CD4-positive, alpha-beta T cell (primary cell): ENCODE results near the gene DIP2C. TPM values are rescaled to one million over a fixed set of nuclear protein-coding genes. Genes with fewer than 3 reads are reported as not detected.
"Not testable (repeated sequence)": the region's sequence is repeated elsewhere in the genome, so short reads cannot be mapped to it uniquely, and the experiment has no call there.

Experiments
- ATAC-seq: fragments of 200-7000 bp; cut with Tn5 transposase; one replicate; pipeline ENCODE4 v1.10.0; 2022; ENCODE audit warnings: mild to moderate bottlenecking; ENCODE audit not compliant: poor library complexity
- CTCF ChIA-PET: fragments of 350-600 bp; sonication (Branson Sonifier 250); formaldehyde crosslinking; loops from one replicate; lab custom pipeline; 2021; ENCODE audit warnings: antibody characterized with exemption, inconsistent platforms; lab: Charles Lee
- POLR2A ChIA-PET: fragments of 350-600 bp; sonication (Branson Sonifier 250); formaldehyde crosslinking; loops from one replicate; lab custom pipeline; 2021; ENCODE audit warnings: antibody characterized with exemption, inconsistent platforms; lab: Charles Lee
- DNase-seq, 14 experiments: peaks; one replicate each; pipeline ENCODE4 v3.0.0-alpha.2; 2013 to 2020; ENCODE audit warnings: mixed read lengths in 2 of 14
- H3K27ac ChIP-seq, 2 donors: one replicate each; pipeline versions ENCODE4 v1.5.1 to v1.7.0; 2013; ENCODE audit warnings: low read length in 2 of 2, low read depth in 1 of 2, mild to moderate bottlenecking in 1 of 2
- H3K27me3 ChIP-seq, 2 experiments: 1 replicate in 1 of 2; 2 replicates in 1 of 2; pipeline versions ENCODE4 v1.6.1 to v1.7.0; 2013; ENCODE audit warnings: low read length in 2 of 2, control low read depth in 1 of 2, mild to moderate bottlenecking in 1 of 2, moderate library complexity in 1 of 2; ENCODE audit not compliant: insufficient read depth in 2 of 2, control insufficient read depth in 1 of 2
- H3K36me3 ChIP-seq: one replicate; pipeline ENCODE4 v1.6.1; 2013; ENCODE audit warnings: low read length, control low read depth; ENCODE audit not compliant: insufficient read depth
- H3K4me1 ChIP-seq: one replicate; pipeline ENCODE4 v1.6.1; 2013; ENCODE audit warnings: low read length, control low read depth; ENCODE audit not compliant: insufficient read depth
- H3K4me3 ChIP-seq: one replicate; pipeline ENCODE4 v1.5.1; 2013; ENCODE audit warnings: mild to moderate bottlenecking, low read length, moderate library complexity
- H3K9me3 ChIP-seq, 2 experiments: 1 replicate in 1 of 2; 2 replicates in 1 of 2; pipeline versions ENCODE4 v1.6.1 to v1.7.0; 2013; ENCODE audit warnings: low read length in 2 of 2, mild to moderate bottlenecking in 2 of 2, control low read depth in 1 of 2, moderate library complexity in 1 of 2; ENCODE audit not compliant: control insufficient read depth in 1 of 2, insufficient read depth in 1 of 2
- H3K27ac Mint-ChIP-seq: one replicate; pipeline ENCODE4 v1.8.0; 2020; ENCODE audit warnings: mixed read lengths
- H3K27me3 Mint-ChIP-seq: one replicate; pipeline ENCODE4 v1.8.0; 2021; ENCODE audit warnings: mixed read lengths
- H3K36me3 Mint-ChIP-seq: one replicate; pipeline ENCODE4 v1.8.0; 2021; ENCODE audit warnings: low read depth, mixed read lengths
- H3K4me1 Mint-ChIP-seq: one replicate; pipeline ENCODE4 v1.8.0; 2021; ENCODE audit warnings: low read depth, mixed read lengths
- H3K4me3 Mint-ChIP-seq: one replicate; pipeline ENCODE4 v1.8.0; 2020; ENCODE audit warnings: mild to moderate bottlenecking, mixed read lengths
- H3K9me3 Mint-ChIP-seq: one replicate; pipeline ENCODE4 v1.8.0; 2020; ENCODE audit warnings: mixed read lengths
- intact Hi-C, 2 experiments: fragments of 100-400 bp; cut with DNase I in 1 of 2; cut with micrococcal nuclease in 1 of 2; formaldehyde crosslinking; loops; one replicate each; pipeline versions ENCODE4 v1.15.1 to v1.9.0; 2023 to 2025; cut with DNase I, micrococcal nuclease
- total RNA-seq, 174 experiments: library from RNA in 2 of 174; stranded (reverse) in 2 of 174; gene quantifications; one replicate each; pipeline ENCODE4 v1.2.3 and lab custom pipeline; 2021 to 2026
- TF ChIP-seq, protein P1 (sequence below): fragments of 200-600 bp; IDR thresholded peaks from one replicate; pipeline ENCODE4 v1.8.0; 2022; ENCODE audit warnings: antibody characterized with exemption, mild to moderate bottlenecking

DIP2C gene
- total RNA-seq, 2 experiments from 2014 or later = 4.1 TPM

DNA sequence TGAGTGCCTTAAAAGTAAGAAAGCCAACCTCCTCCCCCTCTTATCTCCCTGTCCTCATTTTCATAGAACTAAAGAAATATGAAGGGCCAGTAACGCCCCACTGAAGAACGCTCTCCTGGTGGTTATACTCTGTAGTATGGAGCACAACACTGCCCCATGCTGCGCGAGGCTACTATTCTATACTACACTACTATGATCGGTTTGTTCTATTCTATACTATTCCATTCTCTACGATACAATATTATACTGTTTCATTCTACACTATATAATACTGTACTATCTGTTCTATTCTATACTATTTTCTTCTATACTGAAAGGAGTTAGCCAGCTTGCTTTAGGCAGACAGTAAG is 34.8 kb downstream of the DIP2C start:
- no peak for DNase-seq
- H3K27me3 ChIP-seq = no peaks in the 10 kb centered on the region
- Mint-ChIP-seq H3K27me3 (peaks cover 4% of the 10 kb centered on the region), H3K27ac (no peak overlapping the region), H3K36me3 (no peaks in the 10 kb centered on the region), H3K9me3 (no peaks in the 10 kb centered on the region), H3K4me3 (no peak overlapping the region), H3K4me1 (peaks cover 2% of the 10 kb centered on the region)
- peaks cover 0 to 5% of the 10 kb centered on the region in 2 experiments for H3K9me3 ChIP-seq
- intact Hi-C loops = no loop called here
- H3K4me3 ChIP-seq = no peak overlapping the region
- POLR2A ChIA-PET = no interaction called here
- H3K36me3 ChIP-seq = no peaks in the 10 kb centered on the region
- no peak overlapping the region for H3K27ac ChIP-seq
- CTCF ChIA-PET = no interaction called here
- TF ChIP-seq, protein P1, sequence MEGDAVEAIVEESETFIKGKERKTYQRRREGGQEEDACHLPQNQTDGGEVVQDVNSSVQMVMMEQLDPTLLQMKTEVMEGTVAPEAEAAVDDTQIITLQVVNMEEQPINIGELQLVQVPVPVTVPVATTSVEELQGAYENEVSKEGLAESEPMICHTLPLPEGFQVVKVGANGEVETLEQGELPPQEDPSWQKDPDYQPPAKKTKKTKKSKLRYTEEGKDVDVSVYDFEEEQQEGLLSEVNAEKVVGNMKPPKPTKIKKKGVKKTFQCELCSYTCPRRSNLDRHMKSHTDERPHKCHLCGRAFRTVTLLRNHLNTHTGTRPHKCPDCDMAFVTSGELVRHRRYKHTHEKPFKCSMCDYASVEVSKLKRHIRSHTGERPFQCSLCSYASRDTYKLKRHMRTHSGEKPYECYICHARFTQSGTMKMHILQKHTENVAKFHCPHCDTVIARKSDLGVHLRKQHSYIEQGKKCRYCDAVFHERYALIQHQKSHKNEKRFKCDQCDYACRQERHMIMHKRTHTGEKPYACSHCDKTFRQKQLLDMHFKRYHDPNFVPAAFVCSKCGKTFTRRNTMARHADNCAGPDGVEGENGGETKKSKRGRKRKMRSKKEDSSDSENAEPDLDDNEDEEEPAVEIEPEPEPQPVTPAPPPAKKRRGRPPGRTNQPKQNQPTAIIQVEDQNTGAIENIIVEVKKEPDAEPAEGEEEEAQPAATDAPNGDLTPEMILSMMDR = no peak
- no peaks in the 10 kb centered on the region for H3K4me1 ChIP-seq
- ATAC-seq = no peak

DNA sequence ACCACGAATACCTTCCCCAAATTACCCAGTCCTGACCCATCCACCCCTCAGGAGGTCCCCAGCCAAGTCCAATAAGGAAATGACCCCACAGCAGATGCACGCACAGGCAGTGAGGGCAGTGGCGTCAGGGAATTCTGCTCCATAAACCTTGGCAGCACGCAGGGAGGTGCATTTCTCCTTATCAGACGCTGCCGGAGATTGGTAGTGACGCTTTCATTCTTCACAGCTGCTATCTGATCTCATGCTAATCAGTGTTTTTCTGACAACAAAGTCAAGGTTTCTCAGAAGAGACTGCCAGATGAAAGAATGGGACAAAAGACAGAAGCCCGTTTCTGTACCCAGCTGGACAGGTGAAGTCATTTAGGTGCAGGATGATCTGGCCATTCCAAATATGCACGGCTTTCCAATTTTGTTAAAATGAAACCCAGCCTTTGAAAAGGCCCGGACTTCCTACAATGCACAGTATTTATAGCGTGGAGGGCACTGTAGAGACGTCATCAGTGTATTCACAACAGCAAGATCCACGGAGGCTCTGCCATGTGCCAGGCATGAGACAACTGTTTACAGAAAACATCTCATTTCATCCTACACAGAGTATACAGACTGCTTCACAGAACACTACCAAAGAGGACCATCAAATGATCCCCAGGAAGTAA is 35.3 kb downstream of the DIP2C start:
- H3K4me1 Mint-ChIP-seq = no peaks in the 10 kb centered on the region
- peaks cover 0 to 5% of the 10 kb centered on the region in 2 experiments for H3K9me3 ChIP-seq
- POLR2A ChIA-PET = no interaction called here
- peaks cover 4% of the 10 kb centered on the region for H3K27me3 Mint-ChIP-seq
- DNase-seq (no peak), ATAC-seq (no peak)
- H3K27me3 ChIP-seq = no peaks in the 10 kb centered on the region
- no peak overlapping the region for H3K27ac ChIP-seq
- H3K4me3 ChIP-seq = no peak overlapping the region
- no peaks in the 10 kb centered on the region for H3K4me1 ChIP-seq
- no peak overlapping the region for H3K27ac Mint-ChIP-seq
- no peak overlapping the region for H3K4me3 Mint-ChIP-seq
- CTCF ChIA-PET = no interaction called here
- TF ChIP-seq, protein P1 = no peak
- no peaks in the 10 kb centered on the region for H3K9me3 Mint-ChIP-seq
- H3K36me3 Mint-ChIP-seq = no peaks in the 10 kb centered on the region
- no peaks in the 10 kb centered on the region for H3K36me3 ChIP-seq
- intact Hi-C loops = no loop called here

- H3K4me1 ChIP-seq, H3K27ac Mint-ChIP-seq, intact Hi-C loops, CTCF ChIA-PET, H3K4me3 Mint-ChIP-seq, POLR2A ChIA-PET, H3K36me3 ChIP-seq, H3K4me3 ChIP-seq, H3K9me3 ChIP-seq, H3K27me3 Mint-ChIP-seq, H3K27ac ChIP-seq, H3K27me3 ChIP-seq, ATAC-seq, H3K36me3 Mint-ChIP-seq, DNase-seq, H3K4me1 Mint-ChIP-seq, H3K9me3 Mint-ChIP-seq: not testable (repeated sequence)
Measured at GRCh38 chr10:652832-653459, 36.5 kb downstream of the DIP2C start.

DNA sequence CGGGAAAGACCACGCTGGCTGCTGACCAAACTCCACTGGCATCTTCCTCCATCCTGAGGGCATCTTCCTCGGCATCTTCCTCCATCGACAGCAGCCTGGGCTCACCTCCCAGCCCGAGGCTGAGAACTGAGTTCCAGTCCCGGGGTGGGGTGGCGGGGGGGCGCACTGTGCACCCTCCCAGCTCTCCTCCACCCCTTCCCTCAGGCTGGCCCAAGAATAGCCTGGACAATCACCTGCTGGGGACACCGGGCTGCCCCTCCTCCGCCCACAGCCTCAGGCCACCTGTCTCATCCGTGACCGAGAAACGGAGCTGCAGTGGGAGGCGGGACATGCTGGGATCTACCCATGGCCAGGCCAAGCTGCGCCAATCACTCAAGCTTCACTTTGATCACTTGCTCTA is 37.2 kb downstream of the DIP2C start:
- DNase-seq (no peak), ATAC-seq (no peak)
- H3K4me1 Mint-ChIP-seq = no peaks in the 10 kb centered on the region
- no peaks in the 10 kb centered on the region for H3K36me3 Mint-ChIP-seq
- no peak overlapping the region for H3K27ac Mint-ChIP-seq
- H3K27me3 ChIP-seq = no peaks in the 10 kb centered on the region
- no peaks in the 10 kb centered on the region for H3K9me3 Mint-ChIP-seq
- H3K27ac ChIP-seq = no peak overlapping the region
- no peaks in the 10 kb centered on the region for H3K4me1 ChIP-seq
- no peak overlapping the region for H3K4me3 Mint-ChIP-seq
- H3K36me3 ChIP-seq = no peaks in the 10 kb centered on the region
- intact Hi-C loops = no loop called here
- ChIA-PET POLR2A (no interaction called here), CTCF (no interaction called here)
- H3K9me3 ChIP-seq = peaks cover 0 to 5% of the 10 kb centered on the region in 2 experiments
- TF ChIP-seq, protein P1 = no peak
- H3K4me3 ChIP-seq = no peak overlapping the region
- H3K27me3 Mint-ChIP-seq = no peaks in the 10 kb centered on the region
